Measurements from ENCODE around the gene GOLGB1.
"Not testable (repeated sequence)": the region's sequence is repeated elsewhere in the genome, so short reads cannot be mapped to it uniquely, and the experiment has no call there.

Gene GOLGB1

GRCh38 chr3:121749276-121750086 is at the start of gene GOLGB1:
GOLGB1 (minus strand) TSS chr3:121749741; CDS start chr3:121730971, 18,770 bp downstream.
- H3K4me3 ChIP-seq (ENCODE audit: low read length in 2 of 2): peak within 1 kb of the TSS; percentile 90 to 95

GRCh38 chr3:121796970-121797369 is 47.4 kb upstream of the GOLGB1 start:
- H3K27me3 ChIP-seq (ENCODE audit: control insufficient read depth in 2 of 2, insufficient read depth in 2 of 2, low read length in 2 of 2): no peaks in the 10 kb centered on the region

More at GRCh38 chr3:121749276-121750086, at the start of gene GOLGB1:
- Histone ChIP-seq H3K9me3 (ENCODE audit: control insufficient read depth in 2 of 2, low read length in 2 of 2) (no peaks in the 10 kb centered on the region), H3K4me1 (ENCODE audit: control insufficient read depth in 2 of 2, insufficient read depth in 2 of 2, low read length in 2 of 2) (peaks cover 7 to 18% of the 10 kb centered on the region in 2 donors), H3K36me3 (ENCODE audit: control insufficient read depth in 2 of 2, insufficient read depth in 2 of 2, low read length in 2 of 2) (no peaks in the 10 kb centered on the region), H3K27me3 (ENCODE audit: control insufficient read depth in 2 of 2, insufficient read depth in 2 of 2, low read length in 2 of 2) (no peaks in the 10 kb centered on the region), H3K27ac (ENCODE audit: low read depth in 2 of 2, low read length in 2 of 2) (peak within 1 kb of the TSS; percentile 96), H3K9ac (ENCODE audit: low read depth in 1 of 2, low read length in 2 of 2) (peak within 1 kb of the TSS; percentile 94 to 96)

GRCh38 chr3:121794264-121794983 is 44.9 kb upstream of the GOLGB1 start:
- no peak overlapping the region for H3K9ac ChIP-seq (ENCODE audit: low read depth in 1 of 2, low read length in 2 of 2)
- H3K36me3 ChIP-seq (ENCODE audit: control insufficient read depth in 2 of 2, insufficient read depth in 2 of 2, low read length in 2 of 2): peaks cover 4 to 9% of the 10 kb centered on the region in 2 donors
- H3K27me3 ChIP-seq (ENCODE audit: control insufficient read depth in 2 of 2, insufficient read depth in 2 of 2, low read length in 2 of 2): no peaks in the 10 kb centered on the region
- no peak overlapping the region for H3K4me3 ChIP-seq (ENCODE audit: low read length in 2 of 2)
- peak overlapping the region in 1 of 2 donors; percentile 35 for H3K27ac ChIP-seq (ENCODE audit: low read depth in 2 of 2, low read length in 2 of 2)
- no peaks in the 10 kb centered on the region for H3K4me1 ChIP-seq (ENCODE audit: control insufficient read depth in 2 of 2, insufficient read depth in 2 of 2, low read length in 2 of 2)
- no peaks in the 10 kb centered on the region for H3K9me3 ChIP-seq (ENCODE audit: control insufficient read depth in 2 of 2, low read length in 2 of 2)

More at GRCh38 chr3:121796970-121797369, 47.4 kb upstream of the GOLGB1 start:
- no peak overlapping the region for H3K4me3 ChIP-seq (ENCODE audit: low read length in 2 of 2)
- no peak overlapping the region for H3K27ac ChIP-seq (ENCODE audit: low read depth in 2 of 2, low read length in 2 of 2)
- H3K4me1 ChIP-seq (ENCODE audit: control insufficient read depth in 2 of 2, insufficient read depth in 2 of 2, low read length in 2 of 2): no peaks in the 10 kb centered on the region
- H3K9me3 ChIP-seq (ENCODE audit: control insufficient read depth in 2 of 2, low read length in 2 of 2): no peaks in the 10 kb centered on the region
- H3K36me3 ChIP-seq (ENCODE audit: control insufficient read depth in 2 of 2, insufficient read depth in 2 of 2, low read length in 2 of 2): peaks cover 0 to 6% of the 10 kb centered on the region in 2 donors
- H3K9ac ChIP-seq (ENCODE audit: low read depth in 1 of 2, low read length in 2 of 2): no peak overlapping the region

GRCh38 chr3:121793078-121793477 is 43.5 kb upstream of the GOLGB1 start:
- Histone ChIP-seq H3K9me3 (ENCODE audit: control insufficient read depth in 2 of 2, low read length in 2 of 2) (no peaks in the 10 kb centered on the region), H3K27ac (ENCODE audit: low read depth in 2 of 2, low read length in 2 of 2) (peak overlapping the region in 1 of 2 donors; percentile 26), H3K27me3 (ENCODE audit: control insufficient read depth in 2 of 2, insufficient read depth in 2 of 2, low read length in 2 of 2) (no peaks in the 10 kb centered on the region), H3K4me3 (ENCODE audit: low read length in 2 of 2) (no peak overlapping the region), H3K36me3 (ENCODE audit: control insufficient read depth in 2 of 2, insufficient read depth in 2 of 2, low read length in 2 of 2) (peaks cover 17 to 21% of the 10 kb centered on the region in 2 donors), H3K9ac (ENCODE audit: low read depth in 1 of 2, low read length in 2 of 2) (no peak overlapping the region), H3K4me1 (ENCODE audit: control insufficient read depth in 2 of 2, insufficient read depth in 2 of 2, low read length in 2 of 2) (no peaks in the 10 kb centered on the region)

- Histone ChIP-seq H3K9me3 (ENCODE audit: control insufficient read depth in 2 of 2, low read length in 2 of 2) (no peaks in the 10 kb centered on the region), H3K9ac (ENCODE audit: low read depth in 1 of 2, low read length in 2 of 2) (no peak overlapping the region), H3K4me1 (ENCODE audit: control insufficient read depth in 2 of 2, insufficient read depth in 2 of 2, low read length in 2 of 2) (no peaks in the 10 kb centered on the region), H3K27ac (ENCODE audit: low read depth in 2 of 2, low read length in 2 of 2) (no peak overlapping the region), H3K27me3 (ENCODE audit: control insufficient read depth in 2 of 2, insufficient read depth in 2 of 2, low read length in 2 of 2) (no peaks in the 10 kb centered on the region), H3K4me3 (ENCODE audit: low read length in 2 of 2) (no peak overlapping the region), H3K36me3 (ENCODE audit: control insufficient read depth in 2 of 2, insufficient read depth in 2 of 2, low read length in 2 of 2) (peaks cover 25 to 39% of the 10 kb centered on the region in 2 donors)
These were observed 36.9 kb upstream of the GOLGB1 start for GRCh38 chr3:121786485-121786884.

GRCh38 chr3:121782784-121783183 is 33.2 kb upstream of the GOLGB1 start:
- H3K9ac ChIP-seq (ENCODE audit: low read depth in 1 of 2, low read length in 2 of 2); H3K27me3 ChIP-seq (ENCODE audit: control insufficient read depth in 2 of 2, insufficient read depth in 2 of 2, low read length in 2 of 2); H3K4me1 ChIP-seq (ENCODE audit: control insufficient read depth in 2 of 2, insufficient read depth in 2 of 2, low read length in 2 of 2); H3K4me3 ChIP-seq (ENCODE audit: low read length in 2 of 2); H3K27ac ChIP-seq (ENCODE audit: low read depth in 2 of 2, low read length in 2 of 2); H3K9me3 ChIP-seq (ENCODE audit: control insufficient read depth in 2 of 2, low read length in 2 of 2): not testable (repeated sequence)
- H3K36me3 ChIP-seq (ENCODE audit: control insufficient read depth in 2 of 2, insufficient read depth in 2 of 2, low read length in 2 of 2): peaks cover 28 to 38% of the 10 kb centered on the region in 2 donors

- H3K27ac ChIP-seq (ENCODE audit: low read depth in 2 of 2, low read length in 2 of 2): no peak overlapping the region
These were observed 32.1 kb upstream of the GOLGB1 start for GRCh38 chr3:121781611-121782010.

GRCh38 chr3:121775095-121775494 is 25.6 kb upstream of the GOLGB1 start:
- H3K27ac ChIP-seq (ENCODE audit: low read depth in 2 of 2, low read length in 2 of 2); H3K9ac ChIP-seq (ENCODE audit: low read depth in 1 of 2, low read length in 2 of 2); H3K4me1 ChIP-seq (ENCODE audit: control insufficient read depth in 2 of 2, insufficient read depth in 2 of 2, low read length in 2 of 2); H3K9me3 ChIP-seq (ENCODE audit: control insufficient read depth in 2 of 2, low read length in 2 of 2); H3K27me3 ChIP-seq (ENCODE audit: control insufficient read depth in 2 of 2, insufficient read depth in 2 of 2, low read length in 2 of 2); H3K4me3 ChIP-seq (ENCODE audit: low read length in 2 of 2): not testable (repeated sequence)
- H3K36me3 ChIP-seq (ENCODE audit: control insufficient read depth in 2 of 2, insufficient read depth in 2 of 2, low read length in 2 of 2): peaks cover 38% of the 10 kb centered on the region in 2 donors

More at GRCh38 chr3:121781611-121782010, 32.1 kb upstream of the GOLGB1 start:
- H3K9me3 ChIP-seq (ENCODE audit: control insufficient read depth in 2 of 2, low read length in 2 of 2): no peaks in the 10 kb centered on the region
- H3K36me3 ChIP-seq (ENCODE audit: control insufficient read depth in 2 of 2, insufficient read depth in 2 of 2, low read length in 2 of 2): peaks cover 24 to 32% of the 10 kb centered on the region in 2 donors
- no peak overlapping the region for H3K4me3 ChIP-seq (ENCODE audit: low read length in 2 of 2)
- no peaks in the 10 kb centered on the region for H3K27me3 ChIP-seq (ENCODE audit: control insufficient read depth in 2 of 2, insufficient read depth in 2 of 2, low read length in 2 of 2)
- H3K9ac ChIP-seq (ENCODE audit: low read depth in 1 of 2, low read length in 2 of 2): no peak overlapping the region
- no peaks in the 10 kb centered on the region for H3K4me1 ChIP-seq (ENCODE audit: control insufficient read depth in 2 of 2, insufficient read depth in 2 of 2, low read length in 2 of 2)

- Histone ChIP-seq H3K27ac (ENCODE audit: low read depth in 2 of 2, low read length in 2 of 2) (no peak overlapping the region), H3K4me3 (ENCODE audit: low read length in 2 of 2) (no peak overlapping the region), H3K9me3 (ENCODE audit: control insufficient read depth in 2 of 2, low read length in 2 of 2) (no peaks in the 10 kb centered on the region), H3K36me3 (ENCODE audit: control insufficient read depth in 2 of 2, insufficient read depth in 2 of 2, low read length in 2 of 2) (peaks cover 22 to 23% of the 10 kb centered on the region in 2 donors), H3K4me1 (ENCODE audit: control insufficient read depth in 2 of 2, insufficient read depth in 2 of 2, low read length in 2 of 2) (no peaks in the 10 kb centered on the region), H3K9ac (ENCODE audit: low read depth in 1 of 2, low read length in 2 of 2) (no peak overlapping the region), H3K27me3 (ENCODE audit: control insufficient read depth in 2 of 2, insufficient read depth in 2 of 2, low read length in 2 of 2) (no peaks in the 10 kb centered on the region)
These were observed 19.7 kb upstream of the GOLGB1 start for GRCh38 chr3:121769246-121769645.

- Histone ChIP-seq H3K36me3 (ENCODE audit: control insufficient read depth in 2 of 2, insufficient read depth in 2 of 2, low read length in 2 of 2) (peaks cover 17 to 22% of the 10 kb centered on the region in 2 donors), H3K9ac (ENCODE audit: low read depth in 1 of 2, low read length in 2 of 2) (no peak overlapping the region), H3K27ac (ENCODE audit: low read depth in 2 of 2, low read length in 2 of 2) (no peak overlapping the region)
These were observed 18.9 kb upstream of the GOLGB1 start for GRCh38 chr3:121768452-121768851.

More at GRCh38 chr3:121768452-121768851, 18.9 kb upstream of the GOLGB1 start:
- Histone ChIP-seq H3K4me3 (ENCODE audit: low read length in 2 of 2) (no peak overlapping the region), H3K27me3 (ENCODE audit: control insufficient read depth in 2 of 2, insufficient read depth in 2 of 2, low read length in 2 of 2) (no peaks in the 10 kb centered on the region), H3K9me3 (ENCODE audit: control insufficient read depth in 2 of 2, low read length in 2 of 2) (no peaks in the 10 kb centered on the region), H3K4me1 (ENCODE audit: control insufficient read depth in 2 of 2, insufficient read depth in 2 of 2, low read length in 2 of 2) (no peaks in the 10 kb centered on the region)

All from mucosa of rectum (tissue), 2 donors.